B cell (primary cell): Measurements from ENCODE around the gene TLNRD1. TPM values are rescaled to one million over a fixed set of nuclear protein-coding genes. Genes with fewer than 3 reads are reported as not detected.

Experiments used
- ATAC-seq: fragments of 200-7000 bp; cut with Tn5 transposase; one replicate; pipeline ENCODE4 v1.10.0; 2021; ENCODE audit warnings: low read depth, mild to moderate bottlenecking, moderate number of reproducible peaks, moderate library complexity
- CTCF ChIA-PET: fragments of 350-600 bp; sonication (Branson Sonifier 250); formaldehyde crosslinking; loops from one replicate; lab custom pipeline; 2021; ENCODE audit warnings: antibody characterized with exemption, inconsistent platforms; lab: Charles Lee
- POLR2A ChIA-PET: fragments of 350-600 bp; sonication (Branson Sonifier 250); formaldehyde crosslinking; loops from one replicate; lab custom pipeline; 2021; ENCODE audit warnings: antibody characterized with exemption; lab: Charles Lee
- DNase-seq: peaks from one replicate; pipeline ENCODE4 v3.0.0; 2013
- H2AFZ ChIP-seq: 2 replicates; pipeline ENCODE4 v1.6.1; 2012; ENCODE audit warnings: mild to moderate bottlenecking, low read depth, low read length; ENCODE audit not compliant: insufficient read depth, poor library complexity, severe bottlenecking
- H3K27ac ChIP-seq, 2 donors: 1 replicate in 1 of 2; 2 replicates in 1 of 2; pipeline ENCODE4 v1.5.1; 2012 to 2013; ENCODE audit warnings: low read length in 2 of 2, mild to moderate bottlenecking in 2 of 2, moderate library complexity in 1 of 2
- H3K27me3 ChIP-seq, 4 experiments: fragments of 200-600 bp in 1 of 4; sonication (generic) in 1 of 4; replicated peaks in 1 of 4; 1 replicate in 2 of 4; 2 replicates in 2 of 4; pipeline versions ENCODE4 v1.6.1 to v1.7.0; 2013 to 2016; ENCODE audit warnings: low read length in 3 of 4, mild to moderate bottlenecking in 2 of 4, mixed read lengths in 1 of 4, moderate library complexity in 1 of 4; ENCODE audit not compliant: insufficient read depth in 4 of 4, control insufficient read depth in 3 of 4; ENCODE audit errors: control extremely low read depth in 1 of 4
- H3K36me3 ChIP-seq, 2 experiments: replicated peaks in 1 of 2; 1 replicate in 1 of 2; 2 replicates in 1 of 2; pipeline versions ENCODE4 v1.6.1 to v1.7.1; 2013; ENCODE audit warnings: low read length in 1 of 2; ENCODE audit not compliant: insufficient read depth in 2 of 2, control insufficient read depth in 1 of 2; ENCODE audit errors: control extremely low read depth in 1 of 2, extremely low read depth in 1 of 2
- H3K4me1 ChIP-seq, 2 donors: fragments of 200-600 bp in 1 of 2; sonication (generic) in 1 of 2; 1 replicate in 1 of 2; 2 replicates in 1 of 2; pipeline versions ENCODE4 v1.5.1 to v1.6.1; 2013 to 2017; ENCODE audit warnings: low read length in 2 of 2; ENCODE audit not compliant: control insufficient read depth in 2 of 2, insufficient read depth in 2 of 2
- H3K4me2 ChIP-seq: replicated peaks from 2 replicates; pipeline ENCODE3; 2012; ENCODE audit warnings: mild to moderate bottlenecking, low read depth, low read length; ENCODE audit not compliant: poor library complexity, severe bottlenecking
- H3K4me3 ChIP-seq, 5 experiments: fragments of 200-600 bp in 1 of 5; sonication (generic) in 1 of 5; 1 replicate in 3 of 5; 2 replicates in 2 of 5; pipeline versions ENCODE4 v1.5.1 to v1.7.0; 2011 to 2016; ENCODE audit warnings: low read length in 4 of 5, mild to moderate bottlenecking in 4 of 5, low read depth in 2 of 5, control low read depth in 1 of 5, moderate library complexity in 1 of 5; ENCODE audit not compliant: insufficient read depth in 1 of 5; ENCODE audit errors: control extremely low read depth in 1 of 5, extremely low read depth in 1 of 5
- H3K79me2 ChIP-seq: fragments of 200-600 bp; sonication (generic); one replicate; pipeline ENCODE4 v1.6.0; 2016; ENCODE audit warnings: low read length; ENCODE audit not compliant: control insufficient read depth, insufficient read depth
- H3K9ac ChIP-seq: fragments of 200-600 bp; sonication (generic); 2 replicates; pipeline ENCODE4 v1.6.1; 2017; ENCODE audit warnings: mild to moderate bottlenecking, low read length, moderate library complexity
- H3K9me3 ChIP-seq, 3 donors: one replicate each; pipeline versions ENCODE4 v1.6.1 to v1.7.1; 2013; ENCODE audit warnings: low read length in 2 of 3; ENCODE audit not compliant: control insufficient read depth in 2 of 3, insufficient read depth in 1 of 3; ENCODE audit errors: control extremely low read depth in 1 of 3
- H4K20me1 ChIP-seq: 2 replicates; pipeline ENCODE4 v1.6.0; 2012; ENCODE audit warnings: mild to moderate bottlenecking, low read length; ENCODE audit not compliant: insufficient read depth, control insufficient read depth, poor library complexity, severe bottlenecking
- H3K27ac Mint-ChIP-seq: one replicate; pipeline ENCODE4 v1.8.0; 2021; ENCODE audit warnings: mixed read lengths
- H3K27me3 Mint-ChIP-seq: one replicate; pipeline ENCODE4 v1.8.0; 2021; ENCODE audit warnings: mixed read lengths
- H3K4me1 Mint-ChIP-seq: one replicate; pipeline ENCODE4 v1.8.0; 2021; ENCODE audit warnings: mixed read lengths
- H3K4me3 Mint-ChIP-seq: one replicate; pipeline ENCODE4 v1.8.0; 2021; ENCODE audit warnings: mixed read lengths
- H3K9me3 Mint-ChIP-seq: one replicate; pipeline ENCODE4 v1.8.0; 2022; ENCODE audit warnings: mixed read lengths; ENCODE audit not compliant: insufficient read depth
- CTCF ChIP-seq: fragments of 200-600 bp; IDR thresholded peaks from one replicate; pipeline ENCODE4 v1.8.0; 2022; ENCODE audit warnings: antibody characterized with exemption, mild to moderate bottlenecking
- EZH2 ChIP-seq: IDR thresholded peaks from 2 replicates; pipeline ENCODE4 v1.6.1; 2012; ENCODE audit warnings: borderline replicate concordance, low read depth, mild to moderate bottlenecking, moderate library complexity, low read length; ENCODE audit not compliant: insufficient read depth, poor library complexity, severe bottlenecking
- WGBS: methylation state at CpG from one replicate; pipeline ENCODE4 v1.1.5; 2013; ENCODE audit warnings: missing lambda C conversion rate; ENCODE audit not compliant: insufficient coverage; 5-methylcytosine and 5-hydroxymethylcytosine counted together
- intact Hi-C: fragments of 100-400 bp; cut with micrococcal nuclease; formaldehyde crosslinking; loops from one replicate; pipeline ENCODE4 v1.10.0; 2022
- polyA plus RNA-seq: library from polyadenylated mRNA; depleted of rRNA; stranded (reverse); fragments of >200 nt; gene quantifications from 2 replicates; pipeline ENCODE4 v1.2.3, GENCODE V29; 2012
- total RNA-seq, 2 donors: library from RNA; stranded (reverse); fragments of 120-200 nt in 1 of 2; gene quantifications; 1 replicate in 1 of 2; 2 replicates in 1 of 2; pipeline versions ENCODE4 v1.2.3 to v1.2.4, GENCODE V29; 2013 to 2022

The TLNRD1 gene
- total and polyA plus RNA-seq, 2 donors (not counting 1 experiment from before 2014, with no cell fraction given) = 11.4 to 26.7 TPM

- no peaks in the 10 kb centered on the region for H3K27me3 Mint-ChIP-seq
- H3K27me3 ChIP-seq = no peaks in the 10 kb centered on the region
- POLR2A ChIA-PET = no interaction called here
- H3K9ac ChIP-seq = no peak overlapping the region
- TF ChIP-seq EZH2 = no peak
- intact Hi-C loops = no loop called here
- no peaks in the 10 kb centered on the region for H3K79me2 ChIP-seq
- no peak overlapping the region for H3K27ac Mint-ChIP-seq
- H3K4me1 Mint-ChIP-seq = no peaks in the 10 kb centered on the region
- H3K9me3 Mint-ChIP-seq = peaks cover 3% of the 10 kb centered on the region
- DNase-seq (no peak), ATAC-seq (no peak)
- no peaks in the 10 kb centered on the region for H3K36me3 ChIP-seq
- H3K9me3 ChIP-seq = peaks cover 0 to 13% (median 7%) of the 10 kb centered on the region in 3 donors
- H3K4me3 Mint-ChIP-seq = no peak overlapping the region
- H3K4me1 ChIP-seq = no peaks in the 10 kb centered on the region
- H2AFZ ChIP-seq = no peak overlapping the region
- 95% methylated on average over 2 of the region's 2 CpGs for WGBS
- H3K27ac ChIP-seq = no peak overlapping the region
- no peak overlapping the region for H3K4me3 ChIP-seq
- CTCF ChIA-PET = no interaction called here
- no peaks in the 10 kb centered on the region for H4K20me1 ChIP-seq
- H3K4me2 ChIP-seq = no peak overlapping the region
These were observed 42.7 kb downstream of the TLNRD1 start for GRCh38 chr15:81043281-81043934.

- Histone ChIP-seq H3K27me3 (no peaks in the 10 kb centered on the region), H3K9me3 (peaks cover 0 to 13% (median 7%) of the 10 kb centered on the region in 3 donors), H3K27ac (no peak overlapping the region), H3K36me3 (no peaks in the 10 kb centered on the region), H4K20me1 (no peaks in the 10 kb centered on the region), H3K9ac (no peak overlapping the region), H2AFZ (no peak overlapping the region), H3K79me2 (no peaks in the 10 kb centered on the region), H3K4me3 (no peak overlapping the region), H3K4me1 (no peaks in the 10 kb centered on the region), H3K4me2 (no peak overlapping the region)
- Mint-ChIP-seq H3K9me3 (peaks cover 3% of the 10 kb centered on the region), H3K4me3 (no peak overlapping the region), H3K27ac (no peak overlapping the region), H3K27me3 (no peaks in the 10 kb centered on the region), H3K4me1 (no peaks in the 10 kb centered on the region)
- TF ChIP-seq CTCF = no peak
- TF ChIP-seq EZH2 = no peak
- ATAC-seq (no peak), DNase-seq (no peak)
- intact Hi-C loops = no loop called here
- CTCF ChIA-PET = no interaction called here
- POLR2A ChIA-PET = no interaction called here
- WGBS = 50% methylated on average over 1 of the region's 6 CpGs
These were observed 43.3 kb downstream of the TLNRD1 start for GRCh38 chr15:81043935-81044575.
